HG03521 (cell line): Measurements from ENCODE around the gene EOGT.

Experiments
- ATAC-seq: cut with Tn5 transposase; IDR thresholded peaks from one replicate; pipeline ENCODE4 v1.9.1; 2021; ENCODE audit warnings: mild to moderate bottlenecking, moderate library complexity; ENCODE audit not compliant: unreplicated experiment

The EOGT gene

DNA sequence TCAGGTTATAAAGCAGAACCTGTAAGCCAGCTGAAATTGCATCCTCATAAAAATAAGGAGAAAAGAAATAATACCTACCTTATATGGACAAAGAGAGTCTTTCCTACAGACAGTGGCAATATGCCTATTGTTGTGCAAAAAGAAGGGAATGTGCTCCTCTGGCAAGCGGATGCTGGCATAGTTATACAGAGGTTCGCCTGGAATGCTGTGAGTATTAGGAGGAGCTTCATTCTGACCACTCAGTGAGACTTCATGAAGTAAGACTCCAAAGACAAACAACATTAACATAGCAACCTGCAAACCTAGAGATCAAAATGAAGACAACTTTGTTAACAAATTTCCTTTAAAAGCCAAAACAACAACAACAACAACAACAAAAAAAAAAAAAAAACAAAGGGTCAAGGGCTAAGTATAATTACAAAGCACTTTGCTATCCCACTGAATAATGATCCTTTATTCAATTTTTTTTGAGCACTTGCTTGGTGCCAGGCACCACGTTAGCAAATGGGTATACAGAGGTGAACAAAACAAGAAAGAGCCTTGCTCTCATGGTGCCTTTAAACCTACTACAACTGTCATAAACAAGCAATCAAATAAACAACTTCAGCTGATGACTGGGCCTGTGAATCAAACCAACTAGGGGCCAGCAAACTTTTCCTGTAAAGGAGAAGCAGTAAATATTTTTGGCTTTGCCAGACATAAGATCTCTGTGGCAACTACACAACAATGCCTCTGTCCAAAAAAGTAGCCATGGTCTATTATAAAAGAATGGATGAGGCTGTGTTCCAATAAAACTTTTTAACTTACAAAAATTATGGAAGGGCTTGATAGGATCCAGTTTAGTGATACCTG is 3.7 kb downstream of the EOGT start:
- ATAC-seq = no peak

GRCh38 chr3:69008980-69009379 is 4.5 kb downstream of the EOGT start:
- ATAC-seq = no peak

DNA sequence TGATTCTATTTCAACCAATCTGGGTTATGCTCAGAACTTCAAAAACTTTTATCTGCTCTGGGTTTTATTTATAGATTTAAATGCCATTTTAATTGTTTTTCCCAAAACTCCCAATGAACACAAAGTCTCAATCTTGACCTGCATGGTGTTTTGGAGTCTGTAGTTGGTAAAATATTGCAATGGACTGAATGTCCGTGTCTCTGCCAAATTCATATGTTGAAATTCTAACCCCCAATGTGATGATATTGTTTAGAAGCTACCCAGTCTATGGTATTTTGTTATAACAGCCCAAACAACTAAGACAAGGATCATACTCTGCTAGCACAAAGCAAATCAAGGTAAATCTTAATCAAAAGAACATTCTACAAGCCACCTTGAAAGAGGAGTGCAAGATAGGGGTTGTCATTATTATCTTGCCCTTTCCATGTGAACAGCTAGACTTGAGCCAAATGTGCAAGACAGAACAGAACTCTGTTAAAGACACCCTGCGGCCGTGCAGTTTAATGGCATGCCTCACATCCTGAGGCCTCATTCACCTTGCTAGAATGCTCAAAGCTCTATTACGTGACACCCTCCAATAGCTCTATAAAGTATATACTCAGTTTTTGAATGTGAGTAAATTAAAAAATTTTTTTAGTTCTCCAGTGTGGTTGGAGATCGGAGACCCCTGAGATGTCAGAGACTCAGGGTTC is 7.5 kb downstream of the EOGT start:
- ATAC-seq = no peak

DNA sequence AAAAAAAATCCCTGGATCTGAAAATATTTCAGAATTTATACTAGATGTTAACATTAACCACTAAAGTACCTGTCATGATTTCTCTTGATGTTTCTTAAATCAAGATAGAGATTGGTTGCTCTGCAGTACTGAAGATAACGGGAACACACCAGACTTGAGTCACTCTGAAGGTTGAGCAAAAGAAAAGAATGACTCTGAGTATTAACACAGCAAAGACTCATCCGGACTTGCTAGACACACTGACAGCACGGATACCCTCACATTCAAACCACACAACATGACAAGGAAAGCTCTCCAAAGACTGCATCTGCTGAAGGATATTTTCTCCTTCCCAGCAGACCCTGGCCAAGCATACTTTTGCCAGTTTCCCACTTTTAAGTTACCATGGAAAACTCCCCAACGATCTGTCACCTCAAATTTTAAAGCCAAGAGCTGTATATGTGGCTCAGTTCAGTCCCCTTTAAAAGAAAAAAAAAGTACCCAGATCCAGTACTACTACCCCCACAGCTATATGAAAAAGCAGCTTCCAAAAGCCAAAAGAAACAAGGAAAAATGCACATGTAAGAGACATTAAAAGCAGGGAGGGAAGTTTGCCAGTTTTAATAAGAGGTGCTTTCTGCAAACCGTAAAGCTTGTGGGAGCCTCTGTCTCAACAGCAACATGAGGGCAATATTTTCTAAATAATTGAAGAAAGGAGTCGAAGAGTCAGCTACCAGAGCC is 8.3 kb downstream of the EOGT start:
- ATAC-seq = no peak

GRCh38 chr3:69004138-69004537 is 9.3 kb downstream of the EOGT start:
- ATAC-seq = no peak

DNA sequence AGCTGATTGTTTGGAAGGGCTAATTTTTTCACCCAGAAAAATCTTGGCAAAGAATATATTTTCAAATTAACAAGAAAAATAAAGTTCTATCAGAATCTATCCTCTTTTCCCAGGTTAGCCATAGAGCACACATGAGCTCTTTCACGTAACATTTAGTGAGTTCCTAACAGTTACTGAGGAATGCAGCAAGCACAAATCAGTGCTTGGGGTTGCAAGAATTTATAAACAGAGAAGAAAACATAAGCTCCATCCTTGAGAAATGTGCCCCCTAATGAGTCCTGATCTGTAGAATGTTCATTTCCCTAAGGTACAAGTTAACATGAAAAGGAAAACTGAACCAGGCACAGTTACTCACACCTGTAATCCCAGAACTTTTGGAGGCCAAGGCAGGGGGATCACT is 13.9 kb downstream of the EOGT start:
- ATAC-seq = no peak

GRCh38 chr3:68999158-68999557 is 14.3 kb downstream of the EOGT start:
- no peak for ATAC-seq

DNA sequence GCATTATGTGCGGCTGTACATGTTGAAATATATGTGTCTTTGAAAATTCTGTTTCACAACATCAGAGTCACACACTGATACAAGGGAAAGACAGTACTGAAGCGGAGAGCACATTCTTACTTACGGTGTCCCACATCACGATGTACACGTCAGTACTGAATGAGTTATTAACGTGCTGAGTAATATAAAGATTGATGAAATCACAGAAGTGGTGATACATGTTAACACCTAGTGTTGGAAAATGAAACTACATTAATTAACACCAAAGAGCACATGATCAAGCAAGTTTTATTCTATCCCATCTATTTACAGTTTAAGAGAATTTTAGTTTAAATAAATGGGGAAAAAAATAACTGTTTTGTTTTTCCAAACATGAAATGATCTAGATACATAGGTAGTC is 15.6 kb downstream of the EOGT start:
- no peak for ATAC-seq

DNA sequence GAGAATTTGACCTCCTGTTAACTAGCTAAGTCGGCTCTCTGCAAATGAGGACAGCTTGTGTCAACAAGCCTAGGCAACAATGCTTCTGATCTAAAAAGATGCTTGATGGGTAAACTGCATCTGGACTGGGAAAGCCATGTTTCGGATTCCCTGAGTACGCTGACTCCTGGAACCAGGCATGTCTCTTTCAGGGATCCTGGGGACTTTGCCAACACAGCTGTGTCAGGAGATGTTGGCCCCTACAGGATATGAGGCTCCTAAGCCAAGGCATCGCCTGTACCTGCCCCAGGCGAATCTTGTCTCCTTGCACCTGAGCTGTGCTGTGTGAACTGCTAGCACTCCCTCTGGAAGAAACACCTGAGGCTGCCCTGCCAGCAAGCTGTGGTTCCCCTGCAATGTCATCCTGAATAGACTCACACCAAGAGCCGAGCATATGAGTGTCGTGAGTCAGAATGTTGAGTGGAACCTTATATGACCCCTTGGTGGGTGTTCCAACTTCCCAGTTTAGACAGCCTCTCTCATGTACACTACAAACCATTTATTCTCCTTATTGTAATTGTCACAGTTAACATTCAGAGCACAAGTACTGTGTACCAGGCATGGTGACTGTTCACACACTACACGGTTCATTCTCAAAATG is 17.0 kb downstream of the EOGT start:
- no peak for ATAC-seq

- ATAC-seq = no peak
These were observed 24.7 kb downstream of the EOGT start for GRCh38 chr3:68988740-68989139.

- no peak for ATAC-seq
These were observed 26.2 kb downstream of the EOGT start for GRCh38 chr3:68987322-68987721.

DNA sequence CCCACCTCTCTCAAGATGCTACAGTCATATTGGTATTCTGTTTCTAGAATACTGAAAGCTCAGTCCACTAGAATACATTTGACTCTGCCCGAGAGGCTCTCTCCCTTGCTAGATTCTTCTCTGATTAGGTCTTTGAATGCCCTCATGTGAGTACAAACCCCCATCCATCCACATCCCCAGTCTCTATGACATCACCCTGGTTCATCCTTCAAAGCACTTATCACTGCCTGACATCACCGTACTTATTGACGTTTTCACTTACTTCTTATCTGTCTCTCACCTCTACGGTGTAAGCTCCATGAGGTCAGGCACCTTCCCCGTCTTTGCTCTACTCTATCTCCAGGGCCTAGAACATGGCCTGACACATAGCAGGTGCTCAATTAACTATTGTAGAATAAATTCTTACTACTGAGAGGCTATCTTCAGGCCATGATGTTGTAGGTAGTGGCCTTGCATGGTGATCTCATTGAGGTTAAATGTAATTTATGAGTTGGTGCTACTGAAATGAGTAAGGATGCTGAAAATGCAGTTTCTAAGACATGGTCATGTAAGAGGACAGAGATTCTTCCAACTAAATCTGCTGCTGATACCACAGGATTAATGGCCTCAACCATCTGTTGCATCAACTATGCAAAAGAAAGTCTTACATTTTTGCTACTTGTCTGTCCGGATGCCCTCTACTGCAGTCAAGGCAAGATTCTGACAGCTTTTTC is 26.8 kb downstream of the EOGT start:
- no peak for ATAC-seq

GRCh38 chr3:68985146-68985790 is 28.2 kb downstream of the EOGT start:
- no peak for ATAC-seq

GRCh38 chr3:68984011-68984530 is 29.4 kb downstream of the EOGT start:
- no peak for ATAC-seq

DNA sequence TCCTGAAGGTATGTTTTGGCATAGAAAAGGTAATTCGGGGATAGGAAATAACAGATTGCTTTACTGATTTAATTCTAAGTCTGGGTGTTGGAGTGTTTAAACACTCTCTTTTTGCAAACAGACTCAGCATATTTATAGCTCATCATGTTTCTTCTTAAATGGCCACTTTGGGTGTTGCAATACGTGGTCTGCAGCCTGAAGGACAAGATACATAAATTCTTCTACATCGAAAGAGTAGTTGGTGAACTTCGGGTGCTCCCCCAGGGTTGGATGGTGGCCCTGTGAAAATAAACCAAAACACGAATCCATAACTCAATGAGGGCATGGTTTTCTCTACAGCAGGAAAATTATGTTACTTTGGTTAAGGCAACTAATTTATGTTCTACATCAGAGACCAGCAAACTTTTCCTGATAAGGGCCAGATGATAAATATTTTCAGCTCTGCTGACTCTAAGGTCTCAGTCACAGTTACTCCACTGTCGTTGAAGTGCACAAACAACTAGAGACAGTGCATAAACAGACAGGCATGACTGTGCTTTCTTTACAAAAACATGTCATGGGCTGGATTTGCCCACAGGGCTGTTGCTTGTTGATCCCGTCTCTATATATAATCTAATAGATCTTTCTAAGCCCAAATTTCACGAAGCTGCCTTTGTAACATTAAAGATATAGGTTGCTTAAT is 35.9 kb downstream of the EOGT start:
- no peak for ATAC-seq

DNA sequence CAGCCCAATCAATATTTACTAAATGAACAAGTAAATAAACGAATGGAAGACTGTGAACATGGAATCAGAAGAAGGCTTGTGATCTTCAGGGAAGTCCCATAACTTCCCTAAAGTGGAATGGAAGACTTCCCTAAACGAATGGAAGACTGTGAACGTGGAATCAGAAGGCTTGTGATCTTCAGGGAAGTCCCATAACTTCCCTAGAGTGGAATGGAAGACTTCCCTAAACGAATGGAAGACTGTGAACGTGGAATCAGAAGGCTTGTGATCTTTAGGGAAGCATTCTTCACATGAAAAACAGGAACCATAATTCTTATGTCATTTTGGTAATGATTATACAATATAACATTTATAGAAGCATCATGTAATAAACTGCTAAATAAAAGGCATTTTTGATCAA is 38.8 kb downstream of the EOGT start:
- no peak for ATAC-seq

DNA sequence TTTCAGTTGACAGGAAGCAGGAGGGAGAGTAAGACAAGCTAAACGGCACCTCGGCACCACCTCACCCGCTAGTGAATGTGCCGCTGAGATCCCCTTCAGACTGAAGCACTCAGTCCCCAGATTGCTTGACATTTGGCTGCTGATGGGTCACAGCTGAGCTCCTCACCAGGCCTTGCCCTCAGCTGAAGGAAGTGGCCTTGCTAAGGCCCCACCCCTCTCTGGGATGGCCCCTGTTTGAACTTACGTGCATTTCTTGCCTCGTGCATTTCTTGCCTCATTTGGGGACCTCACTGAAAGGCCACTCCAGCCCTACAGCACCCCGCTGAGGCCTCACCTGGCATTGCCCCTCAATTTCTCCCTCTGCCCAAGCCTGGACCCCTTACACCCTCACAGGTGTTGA is 39.8 kb downstream of the EOGT start:
- ATAC-seq = no peak

- no peak for ATAC-seq
These were observed 41.0 kb downstream of the EOGT start for GRCh38 chr3:68972358-68972979.

DNA sequence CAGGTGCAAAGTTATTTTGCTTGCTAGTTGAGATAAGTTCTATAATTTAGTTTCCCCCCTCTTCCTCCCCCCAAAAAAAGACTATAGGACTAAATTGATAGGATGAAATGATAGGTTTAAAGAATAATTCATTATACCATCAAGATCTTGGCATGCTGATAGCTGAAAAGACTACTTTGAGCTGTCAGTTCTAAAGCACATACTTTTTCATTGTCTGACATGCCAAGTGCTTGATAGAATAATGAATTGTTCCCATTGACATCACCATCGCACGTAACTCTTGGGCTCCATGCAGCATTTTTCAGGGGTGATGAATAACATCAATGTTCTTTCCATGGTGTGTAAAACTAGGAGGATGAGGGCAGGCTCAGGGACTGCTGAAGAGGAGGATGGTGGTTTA is 48.8 kb downstream of the EOGT start:
- ATAC-seq = no peak
